Naive thymus-derived CD8-positive, alpha-beta T cell (primary cell): ENCODE data around the gene PARD3. TPM values are rescaled to one million over a fixed set of nuclear protein-coding genes. Genes with fewer than 3 reads are reported as not detected.
A peak's percentile ranks its signal among the peaks of the same experiment; 100 is the strongest.

Source experiments
- ATAC-seq, 2 donors: fragments of 150-1000 bp; cut with Tn5 transposase in 1 of 2; sonication (Bioruptor Pico), chemical (Tn5 transposase) in 1 of 2; 1 replicate in 1 of 2; 2 replicates in 1 of 2; pipeline ENCODE4 v1.10.0; 2021; ENCODE audit warnings: mild to moderate bottlenecking in 2 of 2, moderate library complexity in 2 of 2
- POLR2A ChIA-PET: fragments of 350-600 bp; sonication (Branson Sonifier 250); formaldehyde crosslinking; loops from one replicate; lab custom pipeline; 2021; ENCODE audit warnings: antibody characterized with exemption; lab: Charles Lee
- DNase-seq, 10 donors: peaks; one replicate each; pipeline versions ENCODE4 v3.0.0 to v3.0.0-alpha.2; 2020 to 2022
- H3K27ac Mint-ChIP-seq, 10 donors: one replicate each; pipeline ENCODE4 v1.8.0; 2020 to 2022; ENCODE audit warnings: mild to moderate bottlenecking in 10 of 10, mixed read lengths in 10 of 10, moderate library complexity in 4 of 10, inconsistent platforms in 1 of 10
- H3K27me3 Mint-ChIP-seq, 5 donors: one replicate each; pipeline ENCODE4 v1.8.0; 2021 to 2022; ENCODE audit warnings: mixed read lengths in 5 of 5
- H3K36me3 Mint-ChIP-seq, 3 donors: one replicate each; pipeline ENCODE4 v1.8.0; 2020 to 2022; ENCODE audit warnings: mixed read lengths in 3 of 3, mild to moderate bottlenecking in 2 of 3, inconsistent platforms in 1 of 3
- H3K4me1 Mint-ChIP-seq, 4 donors: one replicate each; pipeline ENCODE4 v1.8.0; 2021 to 2022; ENCODE audit warnings: mixed read lengths in 4 of 4
- H3K4me3 Mint-ChIP-seq, 10 donors: one replicate each; pipeline ENCODE4 v1.8.0; 2020 to 2022; ENCODE audit warnings: mild to moderate bottlenecking in 10 of 10, mixed read lengths in 10 of 10, moderate library complexity in 6 of 10, inconsistent platforms in 1 of 10
- H3K9me3 Mint-ChIP-seq, 9 donors: one replicate each; pipeline ENCODE4 v1.8.0; 2020 to 2022; ENCODE audit warnings: mixed read lengths in 9 of 9, mild to moderate bottlenecking in 3 of 9, inconsistent platforms in 1 of 9, moderate library complexity in 1 of 9
- polyA plus RNA-seq, 3 donors: library from polyadenylated mRNA; unstranded; fragments of 300-500 nt; fragmentation: Illumina TruSeq; gene quantifications; one replicate each; pipeline ENCODE4 v1.2.3, GENCODE V29; 2021
- total RNA-seq, 8 experiments: library from RNA in 2 of 8; stranded (reverse) in 2 of 8; gene quantifications; one replicate each; pipeline ENCODE4 v1.2.3 and lab custom pipeline; 2021 to 2026

Gene PARD3
- total and polyA plus RNA-seq, 5 experiments from 2014 or later = 0.10 to 0.51 (median 0.18) TPM

GRCh38 chr10:34232481-34232880 lies 582.6 kb downstream of the PARD3 start:
- peaks cover 0 to 7% (median 2%) of the 10 kb centered on the region in 5 donors for H3K27me3 Mint-ChIP-seq
- no peak overlapping the region for H3K4me3 Mint-ChIP-seq
- no peak for DNase-seq
- no peaks in the 10 kb centered on the region for H3K36me3 Mint-ChIP-seq
- POLR2A ChIA-PET = no interaction called here
- no peak overlapping the region for H3K27ac Mint-ChIP-seq
- H3K4me1 Mint-ChIP-seq = no peaks in the 10 kb centered on the region
- no peak for ATAC-seq
- H3K9me3 Mint-ChIP-seq = peaks cover 0 to 2% (median 0%) of the 10 kb centered on the region in 9 donors

GRCh38 chr10:34231441-34232180 lies 583.5 kb downstream of the PARD3 start:
- ATAC-seq (no peak), DNase-seq (no peak)
- POLR2A ChIA-PET = no interaction called here
- Mint-ChIP-seq H3K36me3 (no peaks in the 10 kb centered on the region), H3K27ac (no peak overlapping the region), H3K9me3 (peaks cover 0 to 3% (median 0%) of the 10 kb centered on the region in 9 donors), H3K27me3 (peaks cover 0 to 7% (median 2%) of the 10 kb centered on the region in 5 donors), H3K4me1 (no peaks in the 10 kb centered on the region), H3K4me3 (no peak overlapping the region)

GRCh38 chr10:34229917-34230316 lies 585.2 kb downstream of the PARD3 start:
- ATAC-seq = no peak
- Mint-ChIP-seq H3K4me1 (no peaks in the 10 kb centered on the region), H3K27me3 (peaks cover 0 to 7% (median 2%) of the 10 kb centered on the region in 5 donors), H3K36me3 (no peaks in the 10 kb centered on the region), H3K9me3 (peaks cover 0 to 5% (median 2%) of the 10 kb centered on the region in 9 donors), H3K4me3 (no peak overlapping the region), H3K27ac (no peak overlapping the region)
- POLR2A ChIA-PET = no interaction called here
- DNase-seq = no peak

DNA sequence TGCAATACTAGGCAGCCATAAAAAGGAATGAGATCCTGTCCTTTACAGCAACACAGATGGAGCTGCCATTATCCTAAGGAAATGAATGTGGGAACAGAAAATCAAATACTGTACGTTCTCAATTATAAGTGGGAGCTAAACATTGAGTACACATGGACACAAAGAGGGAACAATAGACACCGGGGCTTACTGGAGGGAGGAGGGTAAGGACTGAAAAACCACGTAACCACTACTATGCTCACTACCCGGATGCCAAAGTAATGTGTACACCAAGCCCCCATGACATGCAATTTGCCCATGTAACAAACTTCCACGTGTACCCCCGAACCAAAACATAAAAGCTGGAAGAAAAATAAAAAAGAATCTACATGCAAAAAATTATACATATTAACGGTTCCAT lies 587.0 kb downstream of the PARD3 start:
- Mint-ChIP-seq H3K9me3 (peaks cover 0 to 6% (median 2%) of the 10 kb centered on the region in 9 donors), H3K4me3 (no peak overlapping the region), H3K36me3 (no peaks in the 10 kb centered on the region), H3K4me1 (no peaks in the 10 kb centered on the region), H3K27ac (no peak overlapping the region), H3K27me3 (peaks cover 0 to 4% (median 0%) of the 10 kb centered on the region in 5 donors)
- DNase-seq (no peak), ATAC-seq (no peak)
- POLR2A ChIA-PET = no interaction called here

DNA sequence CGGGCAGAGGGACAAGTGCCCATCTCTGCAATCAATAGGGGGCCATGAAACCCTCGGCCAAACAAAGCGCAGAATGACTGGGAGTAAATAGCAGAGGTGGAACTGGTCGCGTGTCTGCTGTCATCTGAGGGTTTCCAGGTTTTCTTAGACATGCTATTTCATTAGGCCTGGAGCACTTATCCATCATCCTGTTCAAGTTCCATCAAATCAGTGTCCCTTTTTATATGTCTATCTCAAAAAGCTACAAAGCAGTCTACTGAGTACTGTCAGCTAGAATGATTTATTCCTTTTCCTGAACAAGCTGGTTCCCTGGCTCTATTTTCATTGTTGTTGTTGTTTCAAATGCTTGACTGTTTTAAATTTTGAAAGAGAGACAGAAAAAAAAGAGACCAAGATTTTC lies 590.5 kb downstream of the PARD3 start:
- DNase-seq = no peak
- Mint-ChIP-seq H3K4me3 (no peak overlapping the region), H3K36me3 (no peaks in the 10 kb centered on the region), H3K4me1 (peaks cover 0 to 11% (median 9%) of the 10 kb centered on the region in 4 donors), H3K9me3 (peaks cover 0 to 6% (median 2%) of the 10 kb centered on the region in 9 donors), H3K27ac (no peak overlapping the region), H3K27me3 (peaks cover 0 to 4% (median 2%) of the 10 kb centered on the region in 5 donors)
- POLR2A ChIA-PET = no interaction called here
- no peak for ATAC-seq

- ATAC-seq = no peak
- no peak overlapping the region for H3K27ac Mint-ChIP-seq
- H3K4me1 Mint-ChIP-seq = peaks cover 0 to 19% (median 12%) of the 10 kb centered on the region in 4 donors
- peaks cover 0 to 6% (median under 1%) of the 10 kb centered on the region in 9 donors for H3K9me3 Mint-ChIP-seq
- peaks cover 0 to 4% (median 2%) of the 10 kb centered on the region in 5 donors for H3K27me3 Mint-ChIP-seq
- POLR2A ChIA-PET = no interaction called here
- no peak overlapping the region for H3K4me3 Mint-ChIP-seq
- DNase-seq = no peak
- no peaks in the 10 kb centered on the region for H3K36me3 Mint-ChIP-seq
Observed at GRCh38 chr10:34223658-34224057, 591.4 kb downstream of the PARD3 start.

DNA sequence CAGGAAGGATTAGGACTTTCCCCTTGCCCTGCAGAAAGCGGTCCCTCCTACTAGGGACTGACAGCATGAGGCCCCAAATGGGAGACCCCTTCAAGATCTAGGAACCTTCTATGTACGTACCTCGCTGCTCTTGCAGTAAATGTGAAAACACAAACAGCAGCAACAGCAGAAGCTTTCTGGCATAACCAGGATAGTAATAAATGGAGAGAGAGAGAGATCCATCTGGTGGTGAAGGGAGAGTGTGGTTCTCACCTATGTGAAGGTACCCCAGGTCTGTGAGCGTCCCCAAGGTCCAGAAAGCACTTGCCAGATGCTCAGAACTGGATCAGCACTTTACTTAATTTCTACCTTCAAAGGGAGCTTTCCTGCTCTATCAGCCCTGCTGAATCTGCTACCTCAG lies 592.7 kb downstream of the PARD3 start:
- no peak for DNase-seq
- peaks cover 0 to 6% (median 0%) of the 10 kb centered on the region in 9 donors for H3K9me3 Mint-ChIP-seq
- no peak overlapping the region for H3K27ac Mint-ChIP-seq
- no peaks in the 10 kb centered on the region for H3K36me3 Mint-ChIP-seq
- H3K27me3 Mint-ChIP-seq = peaks cover 0 to 3% (median 2%) of the 10 kb centered on the region in 5 donors
- no peak overlapping the region for H3K4me3 Mint-ChIP-seq
- POLR2A ChIA-PET = no interaction called here
- peaks cover 2 to 19% (median 12%) of the 10 kb centered on the region in 4 donors for H3K4me1 Mint-ChIP-seq
- ATAC-seq = no peak

- Mint-ChIP-seq H3K27ac (peak overlapping the region in 2 of 10 donors; percentile 21 to 22), H3K4me1 (peaks cover 2 to 19% (median 12%) of the 10 kb centered on the region in 4 donors), H3K9me3 (peaks cover 0 to 2% (median 0%) of the 10 kb centered on the region in 9 donors), H3K27me3 (peaks cover 0 to 3% (median under 1%) of the 10 kb centered on the region in 5 donors), H3K4me3 (peak overlapping the region in 6 of 10 donors; percentile 9 to 49 (median 22)), H3K36me3 (no peaks in the 10 kb centered on the region)
- POLR2A ChIA-PET = no interaction called here
- ATAC-seq (no peak), DNase-seq (peak in 1 of 10 donors; percentile 5)
Observed at GRCh38 chr10:34219753-34220548, 595.1 kb downstream of the PARD3 start.

GRCh38 chr10:34217524-34217923 lies 597.6 kb downstream of the PARD3 start:
- H3K36me3 Mint-ChIP-seq = no peaks in the 10 kb centered on the region
- no peaks in the 10 kb centered on the region for H3K27me3 Mint-ChIP-seq
- no peak overlapping the region for H3K4me3 Mint-ChIP-seq
- peaks cover 2 to 19% (median 12%) of the 10 kb centered on the region in 4 donors for H3K4me1 Mint-ChIP-seq
- no peaks in the 10 kb centered on the region for H3K9me3 Mint-ChIP-seq
- DNase-seq (no peak), ATAC-seq (no peak)
- H3K27ac Mint-ChIP-seq = no peak overlapping the region
- POLR2A ChIA-PET = no interaction called here

- POLR2A ChIA-PET = no interaction called here
- no peaks in the 10 kb centered on the region for H3K9me3 Mint-ChIP-seq
- ATAC-seq = no peak
- no peak overlapping the region for H3K27ac Mint-ChIP-seq
- H3K4me3 Mint-ChIP-seq = no peak overlapping the region
- H3K4me1 Mint-ChIP-seq = peaks cover 2 to 19% (median 12%) of the 10 kb centered on the region in 4 donors
- H3K27me3 Mint-ChIP-seq = no peaks in the 10 kb centered on the region
- no peak for DNase-seq
- H3K36me3 Mint-ChIP-seq = no peaks in the 10 kb centered on the region
Observed at GRCh38 chr10:34216348-34216945, 598.6 kb downstream of the PARD3 start.

GRCh38 chr10:34213805-34214197 lies 601.3 kb downstream of the PARD3 start:
- H3K27ac Mint-ChIP-seq = no peak overlapping the region
- no peaks in the 10 kb centered on the region for H3K9me3 Mint-ChIP-seq
- no peaks in the 10 kb centered on the region for H3K27me3 Mint-ChIP-seq
- ATAC-seq (no peak), DNase-seq (no peak)
- H3K4me1 Mint-ChIP-seq = peaks cover 0 to 2% (median under 1%) of the 10 kb centered on the region in 4 donors
- no peaks in the 10 kb centered on the region for H3K36me3 Mint-ChIP-seq
- POLR2A ChIA-PET = no interaction called here
- H3K4me3 Mint-ChIP-seq = no peak overlapping the region

- H3K9me3 Mint-ChIP-seq = no peaks in the 10 kb centered on the region
- DNase-seq (no peak), ATAC-seq (no peak)
- no peaks in the 10 kb centered on the region for H3K27me3 Mint-ChIP-seq
- no peak overlapping the region for H3K4me3 Mint-ChIP-seq
- POLR2A ChIA-PET = no interaction called here
- no peak overlapping the region for H3K27ac Mint-ChIP-seq
- no peaks in the 10 kb centered on the region for H3K36me3 Mint-ChIP-seq
- H3K4me1 Mint-ChIP-seq = no peaks in the 10 kb centered on the region
Observed at GRCh38 chr10:34213193-34213804, 601.8 kb downstream of the PARD3 start.
